G401 (cell line): ENCODE data around the gene BCL7C. TPM values are rescaled to one million over a fixed set of nuclear protein-coding genes. Genes with fewer than 3 reads are reported as not detected.
"Not testable (repeated sequence)": the region's sequence is repeated elsewhere in the genome, so short reads cannot be mapped to it uniquely, and the experiment has no call there.

ENCODE experiments used
- DNase-seq: peaks from one replicate; pipeline ENCODE4 v3.0.0-alpha.2; 2015; ENCODE audit warnings: low spot score
- in situ Hi-C: cut with HindIII; loops from 2 replicates; pipeline ENCODE4 v1.10.0; 2016; ENCODE audit warnings: low sequenced_read_pairs, mixed read lengths
- total RNA-seq: library from RNA; depleted of rRNA; stranded (reverse); fragments of >200 nt; shearing (Covaris generic); gene quantifications from 2 replicates; pipeline ENCODE4 v1.2.3, GENCODE V29; 2014; rRNA removed

BCL7C gene
- total RNA-seq: 58.1 and 89.3 TPM in 2 replicates

- DNase-seq: peak; percentile 82
- in situ Hi-C loops: no loop called here
Observed at GRCh38 chr16:30893744-30894539, at the start of gene BCL7C. Gene BCL7C (minus strand): TSS chr16:30894077. CDS start chr16:30893944, 133 bp downstream.

GRCh38 chr16:30942426-30942806 is 48.5 kb upstream of the BCL7C start:
- in situ Hi-C loops: no loop called here
- DNase-seq: no peak

- in situ Hi-C loops: no loop called here
- DNase-seq: peak; percentile 74
Observed at GRCh38 chr16:30941600-30942425, 47.9 kb upstream of the BCL7C start.

GRCh38 chr16:30939571-30939970 is 45.7 kb upstream of the BCL7C start:
- DNase-seq, in situ Hi-C loops: not testable (repeated sequence)

GRCh38 chr16:30937692-30938091 is 43.8 kb upstream of the BCL7C start:
- in situ Hi-C loops: no loop called here
- DNase-seq: no peak

GRCh38 chr16:30934827-30935557 is 41.1 kb upstream of the BCL7C start:
- in situ Hi-C loops: no loop called here
- DNase-seq: peak; percentile 65

- in situ Hi-C loops: no loop called here
Observed at GRCh38 chr16:30931068-30931650, 37.3 kb upstream of the BCL7C start.

GRCh38 chr16:30930160-30930571 is 36.3 kb upstream of the BCL7C start:
- in situ Hi-C loops: no loop called here
- no peak for DNase-seq

More at GRCh38 chr16:30931068-30931650, 37.3 kb upstream of the BCL7C start:
- DNase-seq: no peak

GRCh38 chr16:30929167-30929566 is 35.3 kb upstream of the BCL7C start:
- in situ Hi-C loops: no loop called here
- no peak for DNase-seq

- DNase-seq: no peak
- in situ Hi-C loops: no loop called here
Observed at GRCh38 chr16:30928390-30928789, 34.5 kb upstream of the BCL7C start.

- peak; percentile 97 for DNase-seq
- in situ Hi-C loops: no loop called here
Observed at GRCh38 chr16:30927789-30928378, 34.0 kb upstream of the BCL7C start.

- no peak for DNase-seq
- in situ Hi-C loops: no loop called here
Observed at GRCh38 chr16:30926937-30927788, 33.3 kb upstream of the BCL7C start.

GRCh38 chr16:30925995-30926811 is 32.3 kb upstream of the BCL7C start:
- in situ Hi-C loops: no loop called here
- DNase-seq: no peak

GRCh38 chr16:30925632-30925987 is 31.7 kb upstream of the BCL7C start:
- in situ Hi-C loops: no loop called here
- DNase-seq: no peak

GRCh38 chr16:30924913-30925631 is 31.2 kb upstream of the BCL7C start:
- in situ Hi-C loops: no loop called here
- DNase-seq: no peak

GRCh38 chr16:30924076-30924912 is 30.4 kb upstream of the BCL7C start:
- no peak for DNase-seq
- in situ Hi-C loops: no loop called here
